ENCODE measurements around the gene CSMD2. TPM values are rescaled to one million over a fixed set of nuclear protein-coding genes. Genes with fewer than 3 reads are reported as not detected.

The CSMD2 gene
- total and polyA plus RNA-seq, 7 experiments from 2014 or later = 0.02 TPM; not detected in 6

- Mint-ChIP-seq H3K27ac (no peak overlapping the region), H3K4me3 (no peak overlapping the region), H3K9me3 (peaks cover 0 to 4% (median 0%) of the 10 kb centered on the region in 11 donors), H3K4me1 (no peaks in the 10 kb centered on the region), H3K27me3 (peaks cover 0 to 43% (median 17%) of the 10 kb centered on the region in 5 donors), H3K36me3 (no peaks in the 10 kb centered on the region)
- ATAC-seq (no peak), DNase-seq (no peak)
- no peaks in the 10 kb centered on the region for H3K27me3 ChIP-seq (ENCODE audit: control insufficient read depth in 2 of 2, insufficient read depth in 2 of 2, low read length in 2 of 2)
- no peaks in the 10 kb centered on the region for H3K9me3 ChIP-seq (ENCODE audit: control insufficient read depth in 2 of 3, low read length in 3 of 3)
- intact Hi-C loops (cut with micrococcal nuclease) = no loop called here
- ChIA-PET POLR2A (no interaction called here), CTCF (no interaction called here)
- H3K4me3 ChIP-seq (ENCODE audit: low read length) = no peak overlapping the region
- no peaks in the 10 kb centered on the region for H3K36me3 ChIP-seq (ENCODE audit: control insufficient read depth in 2 of 3, insufficient read depth in 3 of 3, low read length in 3 of 3)
- H3K4me1 ChIP-seq (ENCODE audit: control insufficient read depth in 2 of 2, insufficient read depth in 2 of 2, low read length in 2 of 2) = no peaks in the 10 kb centered on the region
- no peak overlapping the region for H3K27ac ChIP-seq (ENCODE audit: low read depth, low read length)
Observed at GRCh38 chr1:33560680-33561079, 604.4 kb downstream of the CSMD2 start.

DNA sequence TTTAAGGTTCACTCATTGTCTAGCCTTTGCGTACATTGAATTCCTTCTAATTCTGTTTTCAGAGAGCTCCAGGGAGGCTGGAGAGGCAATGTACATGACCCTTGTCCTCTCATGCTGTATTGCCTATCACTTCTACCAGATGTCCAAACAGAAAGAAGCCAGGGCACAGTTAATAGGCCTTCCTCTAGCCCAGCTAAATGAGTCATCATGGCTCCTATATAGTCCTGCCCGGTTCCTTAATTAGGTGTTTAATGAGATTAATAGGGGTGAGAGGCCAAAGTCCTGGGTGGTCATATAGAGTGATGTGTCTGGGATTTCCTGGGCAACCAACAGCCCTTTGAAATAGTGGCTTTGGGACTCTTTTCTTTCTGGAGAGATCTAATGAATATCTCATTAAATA lies 616.3 kb downstream of the CSMD2 start:
- Mint-ChIP-seq H3K4me1 (no peaks in the 10 kb centered on the region), H3K27ac (no peak overlapping the region), H3K27me3 (peaks cover 0 to 37% (median 27%) of the 10 kb centered on the region in 5 donors), H3K4me3 (no peak overlapping the region), H3K36me3 (no peaks in the 10 kb centered on the region), H3K9me3 (peaks cover 3 to 42% (median 14%) of the 10 kb centered on the region in 11 donors)
- H3K27ac ChIP-seq (ENCODE audit: low read depth, low read length) = no peak overlapping the region
- no peaks in the 10 kb centered on the region for H3K36me3 ChIP-seq (ENCODE audit: control insufficient read depth in 2 of 3, insufficient read depth in 3 of 3, low read length in 3 of 3)
- ChIA-PET POLR2A (no interaction called here), CTCF (no interaction called here)
- DNase-seq = no peak
- no peak for ATAC-seq
- H3K27me3 ChIP-seq (ENCODE audit: control insufficient read depth in 2 of 2, insufficient read depth in 2 of 2, low read length in 2 of 2) = no peaks in the 10 kb centered on the region
- no peaks in the 10 kb centered on the region for H3K4me1 ChIP-seq (ENCODE audit: control insufficient read depth in 2 of 2, insufficient read depth in 2 of 2, low read length in 2 of 2)
- H3K9me3 ChIP-seq (ENCODE audit: control insufficient read depth in 2 of 3, low read length in 3 of 3) = peaks cover 0 to 8% (median 0%) of the 10 kb centered on the region in 3 experiments
- intact Hi-C loops (cut with micrococcal nuclease) = no loop called here
- no peak overlapping the region for H3K4me3 ChIP-seq (ENCODE audit: low read length)

DNA sequence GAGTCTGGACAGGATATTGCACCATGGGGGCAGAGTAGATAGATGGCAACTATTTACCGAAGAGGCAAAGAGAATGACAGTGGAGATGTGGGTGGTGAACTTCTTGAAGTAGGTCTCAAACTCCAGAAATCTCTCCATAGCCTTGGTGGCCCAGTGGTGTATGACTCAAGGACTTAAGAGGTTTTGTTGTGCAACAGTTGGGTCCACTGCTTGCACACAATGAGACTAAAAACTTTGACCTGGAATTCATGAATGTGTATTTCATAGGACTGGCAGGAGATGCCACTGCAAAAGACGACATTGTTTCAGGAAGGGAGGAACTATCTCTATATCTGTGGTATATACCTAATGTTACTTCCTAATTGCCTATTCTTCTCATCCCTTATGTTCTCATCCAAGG lies 616.7 kb downstream of the CSMD2 start:
- Mint-ChIP-seq H3K36me3 (no peaks in the 10 kb centered on the region), H3K27ac (no peak overlapping the region), H3K27me3 (peaks cover 0 to 37% (median 25%) of the 10 kb centered on the region in 5 donors), H3K4me3 (no peak overlapping the region), H3K4me1 (no peaks in the 10 kb centered on the region), H3K9me3 (peaks cover 3 to 42% (median 14%) of the 10 kb centered on the region in 11 donors)
- ChIA-PET CTCF (no interaction called here), POLR2A (no interaction called here)
- H3K27me3 ChIP-seq (ENCODE audit: control insufficient read depth in 2 of 2, insufficient read depth in 2 of 2, low read length in 2 of 2) = no peaks in the 10 kb centered on the region
- H3K27ac ChIP-seq (ENCODE audit: low read depth, low read length) = no peak overlapping the region
- DNase-seq = no peak
- no peak for ATAC-seq
- no peaks in the 10 kb centered on the region for H3K36me3 ChIP-seq (ENCODE audit: control insufficient read depth in 2 of 3, insufficient read depth in 3 of 3, low read length in 3 of 3)
- H3K4me3 ChIP-seq (ENCODE audit: low read length) = no peak overlapping the region
- no peaks in the 10 kb centered on the region for H3K4me1 ChIP-seq (ENCODE audit: control insufficient read depth in 2 of 2, insufficient read depth in 2 of 2, low read length in 2 of 2)
- peaks cover 0 to 8% (median 0%) of the 10 kb centered on the region in 3 experiments for H3K9me3 ChIP-seq (ENCODE audit: control insufficient read depth in 2 of 3, low read length in 3 of 3)
- intact Hi-C loops (cut with micrococcal nuclease) = no loop called here

GRCh38 chr1:33547576-33547975 lies 617.5 kb downstream of the CSMD2 start:
- Histone ChIP-seq H3K27ac (ENCODE audit: low read depth, low read length) (no peak overlapping the region), H3K4me3 (ENCODE audit: low read length) (no peak overlapping the region), H3K27me3 (ENCODE audit: control insufficient read depth in 2 of 2, insufficient read depth in 2 of 2, low read length in 2 of 2) (no peaks in the 10 kb centered on the region), H3K36me3 (ENCODE audit: control insufficient read depth in 2 of 3, insufficient read depth in 3 of 3, low read length in 3 of 3) (no peaks in the 10 kb centered on the region), H3K9me3 (ENCODE audit: control insufficient read depth in 2 of 3, low read length in 3 of 3) (peaks cover 0 to 8% (median 0%) of the 10 kb centered on the region in 3 experiments), H3K4me1 (ENCODE audit: control insufficient read depth in 2 of 2, insufficient read depth in 2 of 2, low read length in 2 of 2) (no peaks in the 10 kb centered on the region)
- CTCF ChIA-PET = no interaction called here
- peaks cover 3 to 42% (median 14%) of the 10 kb centered on the region in 11 donors for H3K9me3 Mint-ChIP-seq
- ATAC-seq = no peak
- DNase-seq = no peak
- intact Hi-C loops (cut with micrococcal nuclease) = no loop called here
- no peak overlapping the region for H3K27ac Mint-ChIP-seq
- no peaks in the 10 kb centered on the region for H3K36me3 Mint-ChIP-seq
- no peak overlapping the region for H3K4me3 Mint-ChIP-seq
- peaks cover 0 to 37% (median 25%) of the 10 kb centered on the region in 5 donors for H3K27me3 Mint-ChIP-seq
- POLR2A ChIA-PET = no interaction called here
- no peaks in the 10 kb centered on the region for H3K4me1 Mint-ChIP-seq

DNA sequence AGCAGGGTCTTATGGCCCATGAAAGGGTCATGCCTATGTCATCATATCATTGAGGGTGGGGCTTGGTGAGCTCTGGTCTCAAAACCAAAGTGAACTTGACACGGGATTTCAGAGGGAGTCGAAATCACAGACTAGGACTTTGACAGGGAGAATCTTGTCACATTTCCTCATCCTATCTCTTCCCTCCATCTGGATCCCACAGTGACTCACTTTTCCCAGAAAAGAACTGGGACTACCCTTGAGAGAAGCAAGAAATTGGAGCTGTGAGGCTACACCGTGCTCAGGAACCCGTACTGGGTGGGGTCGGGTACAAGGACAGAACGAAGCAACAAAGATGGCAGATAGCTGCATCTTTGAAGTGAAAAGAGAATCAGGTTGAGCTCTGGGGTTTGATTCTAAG lies 623.1 kb downstream of the CSMD2 start:
- H3K9me3 Mint-ChIP-seq = no peaks in the 10 kb centered on the region

DNA sequence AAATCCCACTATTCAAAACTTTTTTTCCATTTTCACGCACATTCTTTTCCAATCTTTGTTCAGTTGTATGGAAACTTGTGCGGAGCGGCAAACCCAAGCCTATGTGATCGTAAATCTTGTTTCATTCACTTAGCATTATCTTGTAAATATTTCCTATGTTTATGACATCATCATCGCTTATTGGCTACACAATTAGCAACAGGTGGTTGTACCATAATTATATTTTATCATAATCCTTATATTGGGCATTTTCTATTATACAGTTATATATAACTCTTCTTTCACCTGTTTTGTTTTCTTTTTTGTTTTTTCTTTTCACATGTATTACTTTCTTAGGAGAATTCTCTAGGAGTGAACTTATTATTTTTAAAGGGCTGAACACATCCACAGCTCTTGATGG lies 627.1 kb downstream of the CSMD2 start:
- CTCF ChIA-PET = no interaction called here
- Mint-ChIP-seq H3K4me1 (no peaks in the 10 kb centered on the region), H3K27me3 (peaks cover 0 to 34% (median 22%) of the 10 kb centered on the region in 5 donors), H3K27ac (no peak overlapping the region), H3K4me3 (no peak overlapping the region), H3K9me3 (peaks cover 0 to 4% (median 0%) of the 10 kb centered on the region in 11 donors), H3K36me3 (no peaks in the 10 kb centered on the region)
- DNase-seq (no peak), ATAC-seq (no peak)
- POLR2A ChIA-PET = no interaction called here
- H3K4me3 ChIP-seq (ENCODE audit: low read length) = no peak overlapping the region
- no peak overlapping the region for H3K27ac ChIP-seq (ENCODE audit: low read depth, low read length)
- H3K27me3 ChIP-seq (ENCODE audit: control insufficient read depth in 2 of 2, insufficient read depth in 2 of 2, low read length in 2 of 2) = no peaks in the 10 kb centered on the region
- H3K36me3 ChIP-seq (ENCODE audit: control insufficient read depth in 2 of 3, insufficient read depth in 3 of 3, low read length in 3 of 3) = no peaks in the 10 kb centered on the region
- H3K9me3 ChIP-seq (ENCODE audit: control insufficient read depth in 2 of 3, low read length in 3 of 3) = no peaks in the 10 kb centered on the region
- intact Hi-C loops (cut with micrococcal nuclease) = no loop called here
- no peaks in the 10 kb centered on the region for H3K4me1 ChIP-seq (ENCODE audit: control insufficient read depth in 2 of 2, insufficient read depth in 2 of 2, low read length in 2 of 2)

More for the DNA sequence above, 623.1 kb downstream of the CSMD2 start:
- ChIA-PET POLR2A (no interaction called here), CTCF (no interaction called here)
- Mint-ChIP-seq H3K27ac (no peak overlapping the region), H3K4me1 (no peaks in the 10 kb centered on the region), H3K4me3 (no peak overlapping the region), H3K27me3 (peaks cover 0 to 26% (median 10%) of the 10 kb centered on the region in 5 donors), H3K36me3 (no peaks in the 10 kb centered on the region)
- intact Hi-C loops (cut with micrococcal nuclease) = no loop called here
- Histone ChIP-seq H3K36me3 (ENCODE audit: control insufficient read depth in 2 of 3, insufficient read depth in 3 of 3, low read length in 3 of 3) (no peaks in the 10 kb centered on the region), H3K4me1 (ENCODE audit: control insufficient read depth in 2 of 2, insufficient read depth in 2 of 2, low read length in 2 of 2) (no peaks in the 10 kb centered on the region), H3K27ac (ENCODE audit: low read depth, low read length) (no peak overlapping the region), H3K4me3 (ENCODE audit: low read length) (no peak overlapping the region), H3K9me3 (ENCODE audit: control insufficient read depth in 2 of 3, low read length in 3 of 3) (no peaks in the 10 kb centered on the region), H3K27me3 (ENCODE audit: control insufficient read depth in 2 of 2, insufficient read depth in 2 of 2, low read length in 2 of 2) (no peaks in the 10 kb centered on the region)
- DNase-seq (no peak), ATAC-seq (no peak)

GRCh38 chr1:33535334-33535733 lies 629.7 kb downstream of the CSMD2 start:
- intact Hi-C loops (cut with micrococcal nuclease) = no loop called here
- Histone ChIP-seq H3K4me1 (ENCODE audit: control insufficient read depth in 2 of 2, insufficient read depth in 2 of 2, low read length in 2 of 2) (no peaks in the 10 kb centered on the region), H3K36me3 (ENCODE audit: control insufficient read depth in 2 of 3, insufficient read depth in 3 of 3, low read length in 3 of 3) (no peaks in the 10 kb centered on the region), H3K27me3 (ENCODE audit: control insufficient read depth in 2 of 2, insufficient read depth in 2 of 2, low read length in 2 of 2) (no peaks in the 10 kb centered on the region), H3K27ac (ENCODE audit: low read depth, low read length) (no peak overlapping the region), H3K4me3 (ENCODE audit: low read length) (no peak overlapping the region), H3K9me3 (ENCODE audit: control insufficient read depth in 2 of 3, low read length in 3 of 3) (no peaks in the 10 kb centered on the region)
- ChIA-PET POLR2A (no interaction called here), CTCF (no interaction called here)
- ATAC-seq (no peak), DNase-seq (no peak)
- no peaks in the 10 kb centered on the region for H3K4me1 Mint-ChIP-seq
- no peak overlapping the region for H3K4me3 Mint-ChIP-seq
- H3K36me3 Mint-ChIP-seq = no peaks in the 10 kb centered on the region
- H3K27me3 Mint-ChIP-seq = peaks cover 6 to 42% (median 22%) of the 10 kb centered on the region in 5 donors
- H3K27ac Mint-ChIP-seq = no peak overlapping the region
- peaks cover 0 to 4% (median 0%) of the 10 kb centered on the region in 11 donors for H3K9me3 Mint-ChIP-seq
